ENCODE measurements around the gene ZNF184. TPM values are rescaled to one million over a fixed set of nuclear protein-coding genes. Genes with fewer than 3 reads are reported as not detected.

Gene ZNF184
- total and polyA plus RNA-seq, 10 of the 15 experiments (the other 5 are each of a cell fraction or from before 2014, with no cell fraction given) = 4.1 to 15.1 (median 8.3) TPM

- TF ChIP-seq, protein P1, sequence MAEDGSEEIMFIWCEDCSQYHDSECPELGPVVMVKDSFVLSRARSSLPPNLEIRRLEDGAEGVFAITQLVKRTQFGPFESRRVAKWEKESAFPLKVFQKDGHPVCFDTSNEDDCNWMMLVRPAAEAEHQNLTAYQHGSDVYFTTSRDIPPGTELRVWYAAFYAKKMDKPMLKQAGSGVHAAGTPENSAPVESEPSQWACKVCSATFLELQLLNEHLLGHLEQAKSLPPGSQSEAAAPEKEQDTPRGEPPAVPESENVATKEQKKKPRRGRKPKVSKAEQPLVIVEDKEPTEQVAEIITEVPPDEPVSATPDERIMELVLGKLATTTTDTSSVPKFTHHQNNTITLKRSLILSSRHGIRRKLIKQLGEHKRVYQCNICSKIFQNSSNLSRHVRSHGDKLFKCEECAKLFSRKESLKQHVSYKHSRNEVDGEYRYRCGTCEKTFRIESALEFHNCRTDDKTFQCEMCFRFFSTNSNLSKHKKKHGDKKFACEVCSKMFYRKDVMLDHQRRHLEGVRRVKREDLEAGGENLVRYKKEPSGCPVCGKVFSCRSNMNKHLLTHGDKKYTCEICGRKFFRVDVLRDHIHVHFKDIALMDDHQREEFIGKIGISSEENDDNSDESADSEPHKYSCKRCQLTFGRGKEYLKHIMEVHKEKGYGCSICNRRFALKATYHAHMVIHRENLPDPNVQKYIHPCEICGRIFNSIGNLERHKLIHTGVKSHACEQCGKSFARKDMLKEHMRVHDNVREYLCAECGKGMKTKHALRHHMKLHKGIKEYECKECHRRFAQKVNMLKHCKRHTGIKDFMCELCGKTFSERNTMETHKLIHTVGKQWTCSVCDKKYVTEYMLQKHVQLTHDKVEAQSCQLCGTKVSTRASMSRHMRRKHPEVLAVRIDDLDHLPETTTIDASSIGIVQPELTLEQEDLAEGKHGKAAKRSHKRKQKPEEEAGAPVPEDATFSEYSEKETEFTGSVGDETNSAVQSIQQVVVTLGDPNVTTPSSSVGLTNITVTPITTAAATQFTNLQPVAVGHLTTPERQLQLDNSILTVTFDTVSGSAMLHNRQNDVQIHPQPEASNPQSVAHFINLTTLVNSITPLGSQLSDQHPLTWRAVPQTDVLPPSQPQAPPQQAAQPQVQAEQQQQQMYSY (CRISPR knock-in tag; IDR thresholded peaks at IDR 0.05) = no peak
- TF ChIP-seq SUZ12 (IDR thresholded peaks at IDR 0.05; ENCODE audit: unreplicated experiment) (no peak), MTA2 (IDR thresholded peaks at IDR 0.05; ENCODE audit: low read depth) (no peak), CREM (IDR thresholded peaks at IDR 0.05; ENCODE audit: low read depth) (peak; percentile 97), POLR2AphosphoS5 (IDR thresholded peaks at IDR 0.05; ENCODE audit: low read length) (no peak), SRF (IDR thresholded peaks at IDR 0.05; ENCODE audit: low read depth in 2 of 2, low read length in 2 of 2) (0 out of 4 replicates have a peak, but pooled peaks of 1 of the 2 experiments have one; percentile 42), NR2F1 (conservative IDR thresholded peaks at IDR 0.05) (no peak), EP300 (IDR thresholded peaks at IDR 0.05; ENCODE audit: borderline replicate concordance in 1 of 2, control insufficient read depth in 1 of 2, low read depth in 2 of 2, low read length in 2 of 2) (no peak; a peak in 1 of 4 replicates), ZSCAN29 (IDR thresholded peaks at IDR 0.05) (peak; percentile 89), ZBTB33 (IDR thresholded peaks at IDR 0.05) (no peak), NFXL1 (IDR thresholded peaks at IDR 0.05; ENCODE audit: borderline replicate concordance) (no peak), CBX5 (IDR thresholded peaks at IDR 0.05; ENCODE audit: low read depth) (no peak), YBX1 (IDR thresholded peaks at IDR 0.05) (no peak), CEBPB (IDR thresholded peaks at IDR 0.05; ENCODE audit: borderline replicate concordance in 1 of 2, low read depth in 2 of 2, low read length in 2 of 2) (no peak), FOS (IDR thresholded peaks at IDR 0.05; ENCODE audit: borderline replicate concordance, extremely low read depth, insufficient read length) (no peak), SP1 (IDR thresholded peaks at IDR 0.05; ENCODE audit: low read depth, low read length) (no peak), HDAC2 (IDR thresholded peaks at IDR 0.05) (no peak), CBX3 (IDR thresholded peaks at IDR 0.05; ENCODE audit: borderline replicate concordance, low read depth) (no peak), ESRRA (IDR thresholded peaks at IDR 0.05; ENCODE audit: low read length) (no peak)
- TF ChIP-seq, protein P2, sequence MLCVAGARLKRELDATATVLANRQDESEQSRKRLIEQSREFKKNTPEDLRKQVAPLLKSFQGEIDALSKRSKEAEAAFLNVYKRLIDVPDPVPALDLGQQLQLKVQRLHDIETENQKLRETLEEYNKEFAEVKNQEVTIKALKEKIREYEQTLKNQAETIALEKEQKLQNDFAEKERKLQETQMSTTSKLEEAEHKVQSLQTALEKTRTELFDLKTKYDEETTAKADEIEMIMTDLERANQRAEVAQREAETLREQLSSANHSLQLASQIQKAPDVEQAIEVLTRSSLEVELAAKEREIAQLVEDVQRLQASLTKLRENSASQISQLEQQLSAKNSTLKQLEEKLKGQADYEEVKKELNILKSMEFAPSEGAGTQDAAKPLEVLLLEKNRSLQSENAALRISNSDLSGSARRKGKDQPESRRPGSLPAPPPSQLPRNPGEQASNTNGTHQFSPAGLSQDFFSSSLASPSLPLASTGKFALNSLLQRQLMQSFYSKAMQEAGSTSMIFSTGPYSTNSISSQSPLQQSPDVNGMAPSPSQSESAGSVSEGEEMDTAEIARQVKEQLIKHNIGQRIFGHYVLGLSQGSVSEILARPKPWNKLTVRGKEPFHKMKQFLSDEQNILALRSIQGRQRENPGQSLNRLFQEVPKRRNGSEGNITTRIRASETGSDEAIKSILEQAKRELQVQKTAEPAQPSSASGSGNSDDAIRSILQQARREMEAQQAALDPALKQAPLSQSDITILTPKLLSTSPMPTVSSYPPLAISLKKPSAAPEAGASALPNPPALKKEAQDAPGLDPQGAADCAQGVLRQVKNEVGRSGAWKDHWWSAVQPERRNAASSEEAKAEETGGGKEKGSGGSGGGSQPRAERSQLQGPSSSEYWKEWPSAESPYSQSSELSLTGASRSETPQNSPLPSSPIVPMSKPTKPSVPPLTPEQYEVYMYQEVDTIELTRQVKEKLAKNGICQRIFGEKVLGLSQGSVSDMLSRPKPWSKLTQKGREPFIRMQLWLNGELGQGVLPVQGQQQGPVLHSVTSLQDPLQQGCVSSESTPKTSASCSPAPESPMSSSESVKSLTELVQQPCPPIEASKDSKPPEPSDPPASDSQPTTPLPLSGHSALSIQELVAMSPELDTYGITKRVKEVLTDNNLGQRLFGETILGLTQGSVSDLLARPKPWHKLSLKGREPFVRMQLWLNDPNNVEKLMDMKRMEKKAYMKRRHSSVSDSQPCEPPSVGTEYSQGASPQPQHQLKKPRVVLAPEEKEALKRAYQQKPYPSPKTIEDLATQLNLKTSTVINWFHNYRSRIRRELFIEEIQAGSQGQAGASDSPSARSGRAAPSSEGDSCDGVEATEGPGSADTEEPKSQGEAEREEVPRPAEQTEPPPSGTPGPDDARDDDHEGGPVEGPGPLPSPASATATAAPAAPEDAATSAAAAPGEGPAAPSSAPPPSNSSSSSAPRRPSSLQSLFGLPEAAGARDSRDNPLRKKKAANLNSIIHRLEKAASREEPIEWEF (IDR thresholded peaks at IDR 0.05; ENCODE audit: insufficient replicate concordance, low read depth, low read length) = no peak
Measured at GRCh38 chr6:27495386-27496135, 22.7 kb upstream of the ZNF184 start (continued).

All from GM12878 (cell line).